GM12801 (cell line): ENCODE data around the gene DVL2.

Source experiments
- CTCF ChIP-seq: IDR thresholded peaks from one replicate; pipeline ENCODE4 v1.5.1; 2011; ENCODE audit warnings: control low read depth; ENCODE audit not compliant: insufficient read length; ENCODE audit errors: extremely low read depth

Gene DVL2

GRCh38 chr17:7234083-7234951 lies at the start of gene DVL2:
Gene DVL2 (minus strand): TSS chr17:7234517. CDS start chr17:7234262, 255 bp downstream.
- TF ChIP-seq CTCF = no peak

- no peak for TF ChIP-seq CTCF
Observed at GRCh38 chr17:7283471-7284216, 49.3 kb upstream of the DVL2 start.

- no peak for TF ChIP-seq CTCF
Observed at GRCh38 chr17:7282752-7283321, 48.5 kb upstream of the DVL2 start.

GRCh38 chr17:7281953-7282751 lies 47.8 kb upstream of the DVL2 start:
- TF ChIP-seq CTCF = no peak

GRCh38 chr17:7281074-7281952 lies 47.0 kb upstream of the DVL2 start, which contains the start of gene SLC2A4:
Gene SLC2A4 (plus strand): TSS chr17:7281718. CDS start chr17:7281935, 217 bp downstream.
- no peak for TF ChIP-seq CTCF

- no peak for TF ChIP-seq CTCF
Observed at GRCh38 chr17:7280519-7281073, 46.3 kb upstream of the DVL2 start.
